ENCODE data around the gene SETD1A. TPM values are rescaled to one million over a fixed set of nuclear protein-coding genes. Genes with fewer than 3 reads are reported as not detected.
A peak's percentile ranks its signal among the peaks of the same experiment; 100 is the strongest.

SETD1A gene
- total and polyA plus RNA-seq, 7 experiments from 2014 or later = 1.3 to 47.2 (median 32.9) TPM

- peaks cover 0 to 12% (median 8%) of the 10 kb centered on the region in 7 donors for H3K4me1 Mint-ChIP-seq
- Histone ChIP-seq H3K4me3 (ENCODE audit: low read length) (no peak overlapping the region), H3K4me1 (ENCODE audit: control insufficient read depth in 2 of 2, insufficient read depth in 2 of 2, low read length in 2 of 2) (no peaks in the 10 kb centered on the region), H3K9me3 (ENCODE audit: control insufficient read depth in 2 of 3, low read length in 3 of 3) (no peaks in the 10 kb centered on the region), H3K36me3 (ENCODE audit: control insufficient read depth in 2 of 3, insufficient read depth in 3 of 3, low read length in 3 of 3) (peaks cover 9 to 96% (median 12%) of the 10 kb centered on the region in 3 experiments), H3K27me3 (ENCODE audit: control insufficient read depth in 2 of 2, insufficient read depth in 2 of 2, low read length in 2 of 2) (no peaks in the 10 kb centered on the region), H3K27ac (ENCODE audit: low read depth, low read length) (no peak overlapping the region)
- no peaks in the 10 kb centered on the region for H3K27me3 Mint-ChIP-seq
- H3K9me3 Mint-ChIP-seq = peaks cover 0 to 3% (median 0%) of the 10 kb centered on the region in 11 donors
- no peak for DNase-seq
- POLR2A ChIA-PET = no interaction called here
- peak overlapping the region in 1 of 10 donors; percentile 61 for H3K4me3 Mint-ChIP-seq
- CTCF ChIA-PET = interaction anchor here (0.6 kb wide), 1 partner anchor 408 kb away, joined by 3 read pairs; no protein-coding TSS in a partner anchor
- ATAC-seq = no peak
- H3K36me3 Mint-ChIP-seq = peaks cover 26 to 55% (median 35%) of the 10 kb centered on the region in 5 donors
- peak overlapping the region in 4 of 9 donors; percentile 73 to 86 (median 79) for H3K27ac Mint-ChIP-seq
- intact Hi-C loops (cut with micrococcal nuclease) = no loop called here
Measured at GRCh38 chr16:30974348-30974747, 16.8 kb downstream of the SETD1A start.

DNA sequence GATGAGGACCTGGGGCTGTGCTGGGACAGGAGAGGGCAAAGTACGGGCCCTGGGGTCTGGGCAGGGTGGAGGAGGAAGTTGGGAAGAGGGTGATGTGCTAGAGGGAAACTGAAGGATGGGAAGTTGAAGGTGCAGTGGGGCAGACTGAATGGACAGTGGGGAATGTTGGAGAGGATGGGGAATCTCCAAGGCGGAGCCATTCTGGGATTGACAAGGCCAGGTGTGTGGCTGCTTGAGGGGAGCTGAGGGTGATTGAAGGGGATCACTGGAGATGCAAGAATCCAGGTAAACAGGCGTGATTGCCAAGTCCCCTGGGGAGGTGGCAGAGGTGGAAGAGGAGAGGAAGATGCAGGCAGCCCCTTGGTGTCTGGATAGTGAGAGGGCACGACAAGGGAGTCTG, 18.9 kb downstream of the SETD1A start:
- intact Hi-C loops (cut with micrococcal nuclease) = no loop called here
- Mint-ChIP-seq H3K4me3 (no peak overlapping the region), H3K27ac (peak overlapping the region in 2 of 9 donors; percentile 33 to 86), H3K9me3 (peaks cover 0 to 3% (median 0%) of the 10 kb centered on the region in 11 donors), H3K27me3 (no peaks in the 10 kb centered on the region), H3K4me1 (peaks cover 0 to 9% (median 7%) of the 10 kb centered on the region in 7 donors), H3K36me3 (peaks cover 17 to 43% (median 27%) of the 10 kb centered on the region in 5 donors)
- H3K4me3 ChIP-seq (ENCODE audit: low read length) = no peak overlapping the region
- H3K4me1 ChIP-seq (ENCODE audit: control insufficient read depth in 2 of 2, insufficient read depth in 2 of 2, low read length in 2 of 2) = no peaks in the 10 kb centered on the region
- H3K27ac ChIP-seq (ENCODE audit: low read depth, low read length) = no peak overlapping the region
- POLR2A ChIA-PET = interaction anchor here (0.7 kb wide), 1 partner anchor 226 kb away, joined by 3 read pairs; the partner anchor contains the start of gene PYCARD
- CTCF ChIA-PET = no interaction called here
- no peaks in the 10 kb centered on the region for H3K9me3 ChIP-seq (ENCODE audit: control insufficient read depth in 2 of 3, low read length in 3 of 3)
- ATAC-seq (no peak), DNase-seq (no peak)
- peaks cover 6 to 98% (median 7%) of the 10 kb centered on the region in 3 experiments for H3K36me3 ChIP-seq (ENCODE audit: control insufficient read depth in 2 of 3, insufficient read depth in 3 of 3, low read length in 3 of 3)
- H3K27me3 ChIP-seq (ENCODE audit: control insufficient read depth in 2 of 2, insufficient read depth in 2 of 2, low read length in 2 of 2) = no peaks in the 10 kb centered on the region

GRCh38 chr16:30977502-30977901, 19.9 kb downstream of the SETD1A start:
- Histone ChIP-seq H3K36me3 (ENCODE audit: control insufficient read depth in 2 of 3, insufficient read depth in 3 of 3, low read length in 3 of 3) (peaks cover 0 to 95% (median 0%) of the 10 kb centered on the region in 3 experiments), H3K9me3 (ENCODE audit: control insufficient read depth in 2 of 3, low read length in 3 of 3) (no peaks in the 10 kb centered on the region), H3K4me3 (ENCODE audit: low read length) (no peak overlapping the region), H3K4me1 (ENCODE audit: control insufficient read depth in 2 of 2, insufficient read depth in 2 of 2, low read length in 2 of 2) (no peaks in the 10 kb centered on the region), H3K27ac (ENCODE audit: low read depth, low read length) (no peak overlapping the region), H3K27me3 (ENCODE audit: control insufficient read depth in 2 of 2, insufficient read depth in 2 of 2, low read length in 2 of 2) (no peaks in the 10 kb centered on the region)
- peak; percentile 41 for ATAC-seq
- peaks cover 13 to 37% (median 23%) of the 10 kb centered on the region in 5 donors for H3K36me3 Mint-ChIP-seq
- peak overlapping the region in 1 of 9 donors; percentile 38 for H3K27ac Mint-ChIP-seq
- ChIA-PET POLR2A (interaction anchor here (1.3 kb wide), 1 partner anchor 230 kb away, joined by 3 read pairs; the partner anchor contains the start of gene PHKG2), CTCF (no interaction called here)
- peaks cover 0 to 3% (median 0%) of the 10 kb centered on the region in 11 donors for H3K9me3 Mint-ChIP-seq
- H3K4me3 Mint-ChIP-seq = no peak overlapping the region
- H3K27me3 Mint-ChIP-seq = no peaks in the 10 kb centered on the region
- H3K4me1 Mint-ChIP-seq = peaks cover 0 to 9% (median 8%) of the 10 kb centered on the region in 7 donors
- DNase-seq = no peak
- intact Hi-C loops (cut with micrococcal nuclease) = no loop called here

GRCh38 chr16:30979170-30980022, 21.8 kb downstream of the SETD1A start:
- ChIA-PET CTCF (no interaction called here), POLR2A (no interaction called here)
- Mint-ChIP-seq H3K4me1 (peaks cover 0 to 13% (median 4%) of the 10 kb centered on the region in 7 donors), H3K27ac (no peak overlapping the region), H3K27me3 (no peaks in the 10 kb centered on the region), H3K4me3 (no peak overlapping the region), H3K36me3 (peaks cover 3 to 27% (median 9%) of the 10 kb centered on the region in 5 donors), H3K9me3 (peaks cover 0 to 3% (median 0%) of the 10 kb centered on the region in 11 donors)
- no peak for ATAC-seq
- Histone ChIP-seq H3K4me3 (ENCODE audit: low read length) (no peak overlapping the region), H3K27ac (ENCODE audit: low read depth, low read length) (no peak overlapping the region), H3K36me3 (ENCODE audit: control insufficient read depth in 2 of 3, insufficient read depth in 3 of 3, low read length in 3 of 3) (peaks cover 0 to 95% (median 0%) of the 10 kb centered on the region in 3 experiments), H3K9me3 (ENCODE audit: control insufficient read depth in 2 of 3, low read length in 3 of 3) (no peaks in the 10 kb centered on the region), H3K27me3 (ENCODE audit: control insufficient read depth in 2 of 2, insufficient read depth in 2 of 2, low read length in 2 of 2) (no peaks in the 10 kb centered on the region), H3K4me1 (ENCODE audit: control insufficient read depth in 2 of 2, insufficient read depth in 2 of 2, low read length in 2 of 2) (no peaks in the 10 kb centered on the region)
- intact Hi-C loops (cut with micrococcal nuclease) = no loop called here
- no peak for DNase-seq

DNA sequence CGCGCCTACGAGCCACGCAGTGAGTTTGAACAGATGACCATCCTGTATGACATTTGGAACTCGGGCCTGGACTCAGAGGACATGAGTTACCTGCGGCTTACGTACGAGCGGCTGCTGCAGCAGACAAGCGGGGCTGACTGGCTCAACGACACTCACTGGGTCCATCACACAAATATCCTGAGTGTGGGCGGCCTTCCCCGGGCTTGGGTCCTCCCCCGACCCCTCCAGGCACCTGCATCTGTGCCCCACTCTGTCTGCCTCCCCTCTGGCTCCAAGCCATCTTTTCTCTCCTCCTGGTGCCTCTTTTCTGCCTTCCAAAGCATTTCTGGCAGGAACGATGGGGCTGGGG, 22.4 kb downstream of the SETD1A start:
- Mint-ChIP-seq H3K36me3 (peaks cover 3 to 27% (median 7%) of the 10 kb centered on the region in 5 donors), H3K4me3 (no peak overlapping the region), H3K27me3 (no peaks in the 10 kb centered on the region), H3K9me3 (peaks cover 0 to 3% (median 0%) of the 10 kb centered on the region in 11 donors), H3K27ac (no peak overlapping the region), H3K4me1 (peaks cover 0 to 15% (median 4%) of the 10 kb centered on the region in 7 donors)
- no peak overlapping the region for H3K27ac ChIP-seq (ENCODE audit: low read depth, low read length)
- H3K36me3 ChIP-seq (ENCODE audit: control insufficient read depth in 2 of 3, insufficient read depth in 3 of 3, low read length in 3 of 3) = peaks cover 0 to 94% (median 0%) of the 10 kb centered on the region in 3 experiments
- POLR2A ChIA-PET = no interaction called here
- H3K4me1 ChIP-seq (ENCODE audit: control insufficient read depth in 2 of 2, insufficient read depth in 2 of 2, low read length in 2 of 2) = no peaks in the 10 kb centered on the region
- H3K27me3 ChIP-seq (ENCODE audit: control insufficient read depth in 2 of 2, insufficient read depth in 2 of 2, low read length in 2 of 2) = no peaks in the 10 kb centered on the region
- CTCF ChIA-PET = no interaction called here
- H3K4me3 ChIP-seq (ENCODE audit: low read length) = no peak overlapping the region
- no peaks in the 10 kb centered on the region for H3K9me3 ChIP-seq (ENCODE audit: control insufficient read depth in 2 of 3, low read length in 3 of 3)
- intact Hi-C loops (cut with micrococcal nuclease) = no loop called here
- ATAC-seq = no peak
- no peak for DNase-seq

DNA sequence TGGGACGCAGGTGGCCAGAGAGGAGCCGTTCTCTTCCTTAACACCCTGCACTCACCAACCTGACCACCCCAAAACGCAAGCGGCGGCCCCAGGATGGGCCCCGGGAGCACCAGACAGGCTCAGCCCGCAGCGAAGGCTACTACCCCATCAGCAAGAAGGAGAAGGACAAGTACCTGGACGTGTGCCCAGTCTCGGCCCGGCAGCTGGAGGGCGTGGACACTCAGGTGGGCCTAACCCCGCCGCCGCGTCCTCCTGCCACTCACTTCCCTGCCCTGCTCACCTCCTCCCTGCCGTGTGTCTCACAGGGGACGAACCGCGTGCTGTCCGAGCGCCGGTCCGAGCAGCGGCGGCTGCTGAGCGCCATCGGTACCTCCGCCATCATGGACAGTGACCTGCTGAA, 22.9 kb downstream of the SETD1A start:
- no peak for DNase-seq
- Mint-ChIP-seq H3K4me1 (peaks cover 0 to 20% (median 4%) of the 10 kb centered on the region in 7 donors), H3K36me3 (peaks cover 3 to 27% (median 7%) of the 10 kb centered on the region in 5 donors), H3K27ac (no peak overlapping the region), H3K9me3 (peaks cover 0 to 3% (median 0%) of the 10 kb centered on the region in 11 donors), H3K4me3 (no peak overlapping the region), H3K27me3 (no peaks in the 10 kb centered on the region)
- H3K27me3 ChIP-seq (ENCODE audit: control insufficient read depth in 2 of 2, insufficient read depth in 2 of 2, low read length in 2 of 2) = no peaks in the 10 kb centered on the region
- H3K4me3 ChIP-seq (ENCODE audit: low read length) = no peak overlapping the region
- ChIA-PET POLR2A (no interaction called here), CTCF (no interaction called here)
- peaks cover 0 to 90% (median 0%) of the 10 kb centered on the region in 3 experiments for H3K36me3 ChIP-seq (ENCODE audit: control insufficient read depth in 2 of 3, insufficient read depth in 3 of 3, low read length in 3 of 3)
- no peak overlapping the region for H3K27ac ChIP-seq (ENCODE audit: low read depth, low read length)
- ATAC-seq = no peak
- no peaks in the 10 kb centered on the region for H3K4me1 ChIP-seq (ENCODE audit: control insufficient read depth in 2 of 2, insufficient read depth in 2 of 2, low read length in 2 of 2)
- intact Hi-C loops (cut with micrococcal nuclease) = no loop called here
- no peaks in the 10 kb centered on the region for H3K9me3 ChIP-seq (ENCODE audit: control insufficient read depth in 2 of 3, low read length in 3 of 3)
